Ovary (tissue), 3 donors: ENCODE results near the gene CCNL1.

Experiments
- CTCF ChIP-seq, 3 donors: fragments of 450-650 bp in 2 of 3; fragments of 200-600 bp in 1 of 3; IDR thresholded peaks; one replicate each; pipeline versions ENCODE4 v1.5.1 to v1.8.0; 2016 to 2022; ENCODE audit warnings: antibody characterized with exemption in 3 of 3, mild to moderate bottlenecking in 1 of 3
- EP300 ChIP-seq: sonication (generic); formaldehyde crosslinking; IDR thresholded peaks from one replicate; pipeline ENCODE4 v1.6.1; 2017; ENCODE audit warnings: antibody characterized with exemption
- POLR2A ChIP-seq: fragments of 450-650 bp; IDR thresholded peaks from one replicate; pipeline ENCODE4 v1.6.1; 2017; ENCODE audit warnings: antibody characterized with exemption, mild to moderate bottlenecking, moderate library complexity
- donor health status: DM: no; HTN: no; CAD: no.

- TF ChIP-seq CTCF (IDR thresholded peaks at IDR 0.05), result no peak
- TF ChIP-seq POLR2A, result no peak
- TF ChIP-seq EP300, result no peak
These were observed 44.6 kb downstream of the CCNL1 start for GRCh38 chr3:157115069-157116006.
